HEK293 (cell line): ENCODE results near the gene SMTNL2.

Experiments
- CTCF ChIA-PET: fragments of 350-600 bp; formaldehyde crosslinking; extraction: SDS; loops from one replicate; lab custom pipeline; 2021; ENCODE audit warnings: antibody characterized with exemption; lab: Yijun Ruan, JAX
- POLR2A ChIA-PET: fragments of 300-600 bp; formaldehyde crosslinking; extraction: SDS; loops from one replicate; lab custom pipeline; 2020; ENCODE audit warnings: antibody characterized with exemption, inconsistent platforms; lab: Yijun Ruan, JAX
- H3K27ac ChIP-seq: fragments of 200-500 bp; sonication (Bioruptor generic); 2 replicates; pipeline ENCODE4 v1.5.1; 2014; ENCODE audit warnings: low read depth, low read length, control low read depth, inconsistent platforms; ENCODE audit errors: extremely low read depth
- H3K36me3 ChIP-seq, 2 experiments: fragments of 200-500 bp in 1 of 2; sonication (Bioruptor generic) in 1 of 2; 1 replicate in 1 of 2; 2 replicates in 1 of 2; pipeline ENCODE4 v1.5.1; 2014 to 2017; ENCODE audit warnings: inconsistent platforms in 2 of 2, low read length in 2 of 2; ENCODE audit not compliant: control insufficient read depth in 2 of 2, insufficient read depth in 1 of 2
- H3K4me1 ChIP-seq: fragments of 200-500 bp; sonication (Bioruptor generic); 2 replicates; pipeline ENCODE4 v1.5.1; 2014; ENCODE audit warnings: mild to moderate bottlenecking, low read length, inconsistent platforms; ENCODE audit not compliant: control insufficient read depth, insufficient read depth
- H3K4me3 ChIP-seq: 2 replicates; pipeline ENCODE4 v1.5.1; 2011; ENCODE audit warnings: low read depth, mild to moderate bottlenecking, control low read depth, low read length, moderate library complexity
- H3K9me3 ChIP-seq: fragments of 200-500 bp; sonication (Bioruptor generic); 2 replicates; pipeline ENCODE4 v1.5.1; 2014; ENCODE audit warnings: low read depth, low read length, inconsistent platforms; ENCODE audit not compliant: control insufficient read depth, insufficient read depth
- EGR2 ChIP-seq: fragments of 450-650 bp; formaldehyde crosslinking; IDR thresholded peaks from 2 replicates; pipeline ENCODE4 v1.5.1; 2016; ENCODE audit warnings: low read depth, missing biosample characterization, missing genetic modification characterization
- KLF1 ChIP-seq: fragments of 450-650 bp; formaldehyde crosslinking; IDR thresholded peaks from 2 replicates; pipeline ENCODE4 v1.5.1; 2016; ENCODE audit warnings: missing biosample characterization, missing genetic modification characterization
- KLF9 ChIP-seq: fragments of 450-650 bp; formaldehyde crosslinking; IDR thresholded peaks from 2 replicates; pipeline ENCODE4 v1.5.1; 2016; ENCODE audit warnings: missing biosample characterization, missing genetic modification characterization, low read depth
- YY1 ChIP-seq: fragments of 450-650 bp; formaldehyde crosslinking; IDR thresholded peaks from 2 replicates; pipeline ENCODE4 v1.5.1; 2018; ENCODE audit warnings: missing biosample characterization, missing genetic modification characterization
- ZBTB20 ChIP-seq: fragments of 450-650 bp; formaldehyde crosslinking; IDR thresholded peaks from 2 replicates; pipeline ENCODE4 v1.5.1; 2016; ENCODE audit warnings: missing biosample characterization, missing genetic modification characterization
- ZFHX2 ChIP-seq: fragments of 450-650 bp; formaldehyde crosslinking; conservative IDR thresholded peaks from 2 replicates; pipeline ENCODE4 v1.5.1; 2016; ENCODE audit warnings: missing biosample characterization, missing genetic modification characterization
- ZIC2 ChIP-seq: fragments of 450-650 bp; formaldehyde crosslinking; IDR thresholded peaks from 2 replicates; pipeline ENCODE4 v1.5.1; 2016; ENCODE audit warnings: missing biosample characterization, missing genetic modification characterization
- ZNF10 ChIP-seq: fragments of 450-650 bp; formaldehyde crosslinking; IDR thresholded peaks from 2 replicates; pipeline ENCODE4 v1.5.1; 2017; ENCODE audit warnings: missing biosample characterization, missing genetic modification characterization
- ZNF121 ChIP-seq: fragments of 450-650 bp; formaldehyde crosslinking; IDR thresholded peaks from 2 replicates; pipeline ENCODE4 v1.5.1; 2016; ENCODE audit warnings: missing biosample characterization, missing genetic modification characterization
- ZNF155 ChIP-seq: fragments of 450-650 bp; formaldehyde crosslinking; IDR thresholded peaks from 2 replicates; pipeline ENCODE4 v1.5.1; 2016; ENCODE audit warnings: missing biosample characterization, missing genetic modification characterization
- ZNF157 ChIP-seq: fragments of 450-650 bp; formaldehyde crosslinking; IDR thresholded peaks from 2 replicates; pipeline ENCODE4 v1.5.1; 2016; ENCODE audit warnings: missing biosample characterization, missing genetic modification characterization
- ZNF239 ChIP-seq: fragments of 450-650 bp; formaldehyde crosslinking; IDR thresholded peaks from 2 replicates; pipeline ENCODE4 v1.5.1; 2016; ENCODE audit warnings: missing biosample characterization, missing genetic modification characterization
- ZNF24 ChIP-seq: fragments of 450-650 bp; formaldehyde crosslinking; IDR thresholded peaks from 2 replicates; pipeline ENCODE4 v1.5.1; 2016; ENCODE audit warnings: missing biosample characterization, missing genetic modification characterization
- ZNF292 ChIP-seq: fragments of 450-650 bp; formaldehyde crosslinking; IDR thresholded peaks from 2 replicates; pipeline ENCODE4 v1.5.1; 2016; ENCODE audit warnings: low read depth, missing biosample characterization, missing genetic modification characterization, borderline replicate concordance
- ZNF354C ChIP-seq: fragments of 450-650 bp; formaldehyde crosslinking; IDR thresholded peaks from 2 replicates; pipeline ENCODE4 v1.5.1; 2016; ENCODE audit warnings: missing biosample characterization, missing genetic modification characterization, low read depth, borderline replicate concordance
- ZNF37A ChIP-seq: fragments of 450-650 bp; IDR thresholded peaks from 2 replicates; pipeline ENCODE4 v1.5.1; 2018; ENCODE audit warnings: missing biosample characterization, missing genetic modification characterization
- ZNF423 ChIP-seq: fragments of 450-650 bp; formaldehyde crosslinking; IDR thresholded peaks from 2 replicates; pipeline ENCODE4 v1.5.1; 2016; ENCODE audit warnings: missing biosample characterization, missing genetic modification characterization
- ZNF610 ChIP-seq: fragments of 450-650 bp; formaldehyde crosslinking; IDR thresholded peaks from 2 replicates; pipeline ENCODE4 v1.5.1; 2016; ENCODE audit warnings: missing biosample characterization, missing genetic modification characterization, borderline replicate concordance
- ZNF626 ChIP-seq: fragments of 450-650 bp; sonication (Bioruptor Pico); formaldehyde crosslinking; IDR thresholded peaks from 2 replicates; pipeline ENCODE4 v1.5.1; 2018; ENCODE audit warnings: missing biosample characterization, missing genetic modification characterization, inconsistent platforms
- ZNF629 ChIP-seq: fragments of 450-650 bp; formaldehyde crosslinking; IDR thresholded peaks from 2 replicates; pipeline ENCODE4 v1.5.1; 2017; ENCODE audit warnings: missing biosample characterization, missing genetic modification characterization
- ZNF660 ChIP-seq: fragments of 450-650 bp; IDR thresholded peaks from 2 replicates; pipeline ENCODE4 v1.5.1; 2018; ENCODE audit warnings: missing biosample characterization, mild to moderate bottlenecking, missing genetic modification characterization
- ZNF768 ChIP-seq: fragments of 450-650 bp; formaldehyde crosslinking; IDR thresholded peaks from 2 replicates; pipeline ENCODE4 v1.5.1; 2018; ENCODE audit warnings: missing biosample characterization, mild to moderate bottlenecking, missing genetic modification characterization
- ZNF785 ChIP-seq: fragments of 450-650 bp; formaldehyde crosslinking; IDR thresholded peaks from 2 replicates; pipeline ENCODE4 v1.5.1; 2016; ENCODE audit warnings: missing biosample characterization, missing genetic modification characterization
- ZNF830 ChIP-seq: fragments of 450-650 bp; IDR thresholded peaks from 2 replicates; pipeline ENCODE4 v1.5.0; 2018; ENCODE audit warnings: missing biosample characterization, missing genetic modification characterization, low read depth, mild to moderate bottlenecking, moderate library complexity
- ZNF843 ChIP-seq: fragments of 450-650 bp; formaldehyde crosslinking; IDR thresholded peaks from 2 replicates; pipeline ENCODE4 v1.5.1; 2016; ENCODE audit warnings: missing biosample characterization, missing genetic modification characterization
- TF ChIP-seq, protein P1 (sequence below): fragments of 450-650 bp; formaldehyde crosslinking; IDR thresholded peaks from 2 replicates; pipeline ENCODE4 v1.5.1; 2016; ENCODE audit warnings: missing biosample characterization, missing genetic modification characterization, low read depth
- TF ChIP-seq, protein P2 (sequence below): fragments of 450-650 bp; formaldehyde crosslinking; IDR thresholded peaks from 2 replicates; pipeline ENCODE4 v1.5.1; 2016; ENCODE audit warnings: missing biosample characterization, missing genetic modification characterization
- TF ChIP-seq, protein P3 (sequence below): fragments of 450-650 bp; formaldehyde crosslinking; IDR thresholded peaks from 2 replicates; pipeline ENCODE4 v1.5.1; 2017; ENCODE audit warnings: missing biosample characterization, missing genetic modification characterization
- TF ChIP-seq, protein P4 (sequence below): fragments of 450-650 bp; formaldehyde crosslinking; IDR thresholded peaks from 2 replicates; pipeline ENCODE4 v1.5.1; 2016; ENCODE audit warnings: missing biosample characterization, missing genetic modification characterization
- TF ChIP-seq, protein P5 (sequence below): fragments of 450-650 bp; formaldehyde crosslinking; IDR thresholded peaks from 2 replicates; pipeline ENCODE4 v1.5.1; 2017; ENCODE audit warnings: missing biosample characterization, missing genetic modification characterization
- TF ChIP-seq, protein P6 (sequence below): fragments of 450-650 bp; formaldehyde crosslinking; IDR thresholded peaks from 2 replicates; pipeline ENCODE4 v1.5.1; 2016; ENCODE audit warnings: missing biosample characterization, missing genetic modification characterization

Gene SMTNL2

DNA sequence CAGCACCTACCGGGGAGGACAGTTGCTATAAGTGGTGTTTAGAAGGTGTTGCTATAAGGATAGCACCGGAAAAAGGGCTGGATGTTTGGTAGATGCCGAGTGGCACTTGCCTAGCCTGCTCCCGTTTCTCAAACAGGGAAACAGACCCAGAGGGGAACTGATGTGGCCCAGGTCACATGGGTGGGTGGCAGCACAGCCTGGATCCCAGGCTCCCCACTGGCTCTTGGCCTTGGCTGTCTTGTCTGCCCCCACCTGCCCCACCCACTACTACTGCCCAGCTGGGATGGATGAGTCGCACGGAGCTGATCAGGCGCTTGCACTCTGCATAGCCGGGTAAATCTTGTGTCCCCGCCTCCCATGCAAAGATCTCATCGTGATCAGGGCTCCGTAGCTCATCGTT is 7.2 kb downstream of the SMTNL2 start:
- H3K4me1 ChIP-seq, result no peaks in the 10 kb centered on the region
- TF ChIP-seq EGR2 (tag by site-specific recombination) (peak; percentile 86), ZNF768 (tag by site-specific recombination) (no peak), ZNF155 (no peak), ZNF610 (no peak), ZNF626 (tag by site-specific recombination) (no peak), ZNF121 (no peak), ZFHX2 (tag by site-specific recombination) (peak; percentile 89), ZNF843 (tag by site-specific recombination) (no peak), ZNF37A (tag by site-specific recombination) (no peak), ZNF629 (tag by site-specific recombination) (0 out of 2 replicates have a peak, but pooled peaks have one; percentile 16), ZNF830 (no peak), KLF1 (tag by site-specific recombination) (peak; percentile 48; the same call in 1 of the 2 replicates), ZNF239 (tag by site-specific recombination) (no peak), ZNF354C (tag by site-specific recombination) (no peak), ZBTB20 (tag by site-specific recombination) (no peak), ZNF660 (no peak), ZNF423 (tag by site-specific recombination) (no peak), KLF9 (peak; percentile 67), ZNF157 (tag by site-specific recombination) (no peak), ZNF24 (tag by site-specific recombination) (no peak), ZNF292 (no peak), ZNF785 (tag by site-specific recombination) (no peak), YY1 (tag by site-specific recombination) (no peak), ZNF10 (tag by site-specific recombination) (no peak), ZIC2 (tag by site-specific recombination) (peak; percentile 70)
- TF ChIP-seq, protein P1, sequence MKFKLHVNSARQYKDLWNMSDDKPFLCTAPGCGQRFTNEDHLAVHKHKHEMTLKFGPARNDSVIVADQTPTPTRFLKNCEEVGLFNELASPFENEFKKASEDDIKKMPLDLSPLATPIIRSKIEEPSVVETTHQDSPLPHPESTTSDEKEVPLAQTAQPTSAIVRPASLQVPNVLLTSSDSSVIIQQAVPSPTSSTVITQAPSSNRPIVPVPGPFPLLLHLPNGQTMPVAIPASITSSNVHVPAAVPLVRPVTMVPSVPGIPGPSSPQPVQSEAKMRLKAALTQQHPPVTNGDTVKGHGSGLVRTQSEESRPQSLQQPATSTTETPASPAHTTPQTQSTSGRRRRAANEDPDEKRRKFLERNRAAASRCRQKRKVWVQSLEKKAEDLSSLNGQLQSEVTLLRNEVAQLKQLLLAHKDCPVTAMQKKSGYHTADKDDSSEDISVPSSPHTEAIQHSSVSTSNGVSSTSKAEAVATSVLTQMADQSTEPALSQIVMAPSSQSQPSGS (tag by site-specific recombination), result no peak
- TF ChIP-seq, protein P2, sequence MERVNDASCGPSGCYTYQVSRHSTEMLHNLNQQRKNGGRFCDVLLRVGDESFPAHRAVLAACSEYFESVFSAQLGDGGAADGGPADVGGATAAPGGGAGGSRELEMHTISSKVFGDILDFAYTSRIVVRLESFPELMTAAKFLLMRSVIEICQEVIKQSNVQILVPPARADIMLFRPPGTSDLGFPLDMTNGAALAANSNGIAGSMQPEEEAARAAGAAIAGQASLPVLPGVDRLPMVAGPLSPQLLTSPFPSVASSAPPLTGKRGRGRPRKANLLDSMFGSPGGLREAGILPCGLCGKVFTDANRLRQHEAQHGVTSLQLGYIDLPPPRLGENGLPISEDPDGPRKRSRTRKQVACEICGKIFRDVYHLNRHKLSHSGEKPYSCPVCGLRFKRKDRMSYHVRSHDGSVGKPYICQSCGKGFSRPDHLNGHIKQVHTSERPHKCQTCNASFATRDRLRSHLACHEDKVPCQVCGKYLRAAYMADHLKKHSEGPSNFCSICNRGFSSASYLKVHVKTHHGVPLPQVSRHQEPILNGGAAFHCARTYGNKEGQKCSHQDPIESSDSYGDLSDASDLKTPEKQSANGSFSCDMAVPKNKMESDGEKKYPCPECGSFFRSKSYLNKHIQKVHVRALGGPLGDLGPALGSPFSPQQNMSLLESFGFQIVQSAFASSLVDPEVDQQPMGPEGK, result 0 out of 2 replicates have a peak, but pooled peaks have one; percentile 47
- TF ChIP-seq, protein P3, sequence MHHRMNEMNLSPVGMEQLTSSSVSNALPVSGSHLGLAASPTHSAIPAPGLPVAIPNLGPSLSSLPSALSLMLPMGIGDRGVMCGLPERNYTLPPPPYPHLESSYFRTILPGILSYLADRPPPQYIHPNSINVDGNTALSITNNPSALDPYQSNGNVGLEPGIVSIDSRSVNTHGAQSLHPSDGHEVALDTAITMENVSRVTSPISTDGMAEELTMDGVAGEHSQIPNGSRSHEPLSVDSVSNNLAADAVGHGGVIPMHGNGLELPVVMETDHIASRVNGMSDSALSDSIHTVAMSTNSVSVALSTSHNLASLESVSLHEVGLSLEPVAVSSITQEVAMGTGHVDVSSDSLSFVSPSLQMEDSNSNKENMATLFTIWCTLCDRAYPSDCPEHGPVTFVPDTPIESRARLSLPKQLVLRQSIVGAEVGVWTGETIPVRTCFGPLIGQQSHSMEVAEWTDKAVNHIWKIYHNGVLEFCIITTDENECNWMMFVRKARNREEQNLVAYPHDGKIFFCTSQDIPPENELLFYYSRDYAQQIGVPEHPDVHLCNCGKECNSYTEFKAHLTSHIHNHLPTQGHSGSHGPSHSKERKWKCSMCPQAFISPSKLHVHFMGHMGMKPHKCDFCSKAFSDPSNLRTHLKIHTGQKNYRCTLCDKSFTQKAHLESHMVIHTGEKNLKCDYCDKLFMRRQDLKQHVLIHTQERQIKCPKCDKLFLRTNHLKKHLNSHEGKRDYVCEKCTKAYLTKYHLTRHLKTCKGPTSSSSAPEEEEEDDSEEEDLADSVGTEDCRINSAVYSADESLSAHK (tag by site-specific recombination), result no peak
- TF ChIP-seq, protein P4, sequence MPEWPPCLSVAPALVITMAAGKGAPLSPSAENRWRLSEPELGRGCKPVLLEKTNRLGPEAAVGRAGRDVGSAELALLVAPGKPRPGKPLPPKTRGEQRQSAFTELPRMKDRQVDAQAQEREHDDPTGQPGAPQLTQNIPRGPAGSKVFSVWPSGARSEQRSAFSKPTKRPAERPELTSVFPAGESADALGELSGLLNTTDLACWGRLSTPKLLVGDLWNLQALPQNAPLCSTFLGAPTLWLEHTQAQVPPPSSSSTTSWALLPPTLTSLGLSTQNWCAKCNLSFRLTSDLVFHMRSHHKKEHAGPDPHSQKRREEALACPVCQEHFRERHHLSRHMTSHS (tag by site-specific recombination), result no peak
- TF ChIP-seq, protein P5, sequence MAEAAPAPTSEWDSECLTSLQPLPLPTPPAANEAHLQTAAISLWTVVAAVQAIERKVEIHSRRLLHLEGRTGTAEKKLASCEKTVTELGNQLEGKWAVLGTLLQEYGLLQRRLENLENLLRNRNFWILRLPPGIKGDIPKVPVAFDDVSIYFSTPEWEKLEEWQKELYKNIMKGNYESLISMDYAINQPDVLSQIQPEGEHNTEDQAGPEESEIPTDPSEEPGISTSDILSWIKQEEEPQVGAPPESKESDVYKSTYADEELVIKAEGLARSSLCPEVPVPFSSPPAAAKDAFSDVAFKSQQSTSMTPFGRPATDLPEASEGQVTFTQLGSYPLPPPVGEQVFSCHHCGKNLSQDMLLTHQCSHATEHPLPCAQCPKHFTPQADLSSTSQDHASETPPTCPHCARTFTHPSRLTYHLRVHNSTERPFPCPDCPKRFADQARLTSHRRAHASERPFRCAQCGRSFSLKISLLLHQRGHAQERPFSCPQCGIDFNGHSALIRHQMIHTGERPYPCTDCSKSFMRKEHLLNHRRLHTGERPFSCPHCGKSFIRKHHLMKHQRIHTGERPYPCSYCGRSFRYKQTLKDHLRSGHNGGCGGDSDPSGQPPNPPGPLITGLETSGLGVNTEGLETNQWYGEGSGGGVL (tag by site-specific recombination), result no peak
- TF ChIP-seq, protein P6, sequence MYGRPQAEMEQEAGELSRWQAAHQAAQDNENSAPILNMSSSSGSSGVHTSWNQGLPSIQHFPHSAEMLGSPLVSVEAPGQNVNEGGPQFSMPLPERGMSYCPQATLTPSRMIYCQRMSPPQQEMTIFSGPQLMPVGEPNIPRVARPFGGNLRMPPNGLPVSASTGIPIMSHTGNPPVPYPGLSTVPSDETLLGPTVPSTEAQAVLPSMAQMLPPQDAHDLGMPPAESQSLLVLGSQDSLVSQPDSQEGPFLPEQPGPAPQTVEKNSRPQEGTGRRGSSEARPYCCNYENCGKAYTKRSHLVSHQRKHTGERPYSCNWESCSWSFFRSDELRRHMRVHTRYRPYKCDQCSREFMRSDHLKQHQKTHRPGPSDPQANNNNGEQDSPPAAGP (tag by site-specific recombination), result peak; percentile 68; the same call in 1 of the 2 replicates

More for the DNA sequence above, 7.2 kb downstream of the SMTNL2 start:
- ChIA-PET CTCF (interaction anchor here (0.6 to 7.8 kb wide), 3 partner anchors 8 to 24 kb away, joined by 3 to 58 read pairs (median 3); no protein-coding TSS in a partner anchor), POLR2A (no interaction called here)
- Histone ChIP-seq H3K9me3 (no peaks in the 10 kb centered on the region), H3K4me3 (no peak overlapping the region), H3K27ac (no peak overlapping the region), H3K36me3 (no peaks in the 10 kb centered on the region)
